K562 (cell line): ENCODE measurements around the gene DCXR. TPM values are rescaled to one million over a fixed set of nuclear protein-coding genes. Genes with fewer than 3 reads are reported as not detected.

Experiments used
- FOXK1 ChIP-seq: sonication (generic); formaldehyde crosslinking; IDR thresholded peaks from 2 replicates; pipeline ENCODE4 v1.8.0; 2022; ENCODE audit warnings: missing genetic modification reagents, mild to moderate bottlenecking, borderline replicate concordance
- FUS ChIP-seq: fragments of 200-400 bp; formaldehyde crosslinking; optimal IDR thresholded peaks from 2 replicates; pipeline ENCODE3; 2017; ENCODE audit warnings: low read depth, low read length
- HMG20A ChIP-seq: fragments of 450-650 bp; formaldehyde crosslinking; conservative IDR thresholded peaks from 2 replicates; pipeline ENCODE4 v1.4.0; 2020; ENCODE audit warnings: mild to moderate bottlenecking, mixed read lengths
- KDM1A ChIP-seq, 2 experiments: fragments of 450-650 bp; IDR thresholded peaks; 2 replicates each; pipeline ENCODE4 v1.6.1; 2016; ENCODE audit warnings: mild to moderate bottlenecking in 2 of 2
- NCOA6 ChIP-seq: fragments of 450-650 bp; IDR thresholded peaks from 2 replicates; pipeline ENCODE4 v1.6.1; 2017; ENCODE audit warnings: mild to moderate bottlenecking
- NCOR1 ChIP-seq: fragments of 450-650 bp; IDR thresholded peaks from 2 replicates; pipeline ENCODE4 v1.6.1; 2016; ENCODE audit warnings: mild to moderate bottlenecking, moderate library complexity
- PHF20 ChIP-seq: fragments of 450-650 bp; IDR thresholded peaks from 2 replicates; pipeline ENCODE4 v1.6.1; 2018; ENCODE audit not compliant: partially characterized antibody
- RCOR1 ChIP-seq, 2 experiments: IDR thresholded peaks; 2 replicates each; pipeline ENCODE4 v1.6.1; 2012; ENCODE audit warnings: low read depth in 2 of 2, low read length in 2 of 2, borderline replicate concordance in 1 of 2, improper control_type of control experiment in 1 of 2
- XRCC3 ChIP-seq: fragments of 450-650 bp; IDR thresholded peaks from 2 replicates; pipeline ENCODE4 v1.6.1; 2017; ENCODE audit warnings: mild to moderate bottlenecking, moderate library complexity
- ZBTB7A ChIP-seq: IDR thresholded peaks from 2 replicates; pipeline ENCODE4 v1.6.1; 2011; ENCODE audit warnings: low read depth, mild to moderate bottlenecking, low read length, moderate library complexity, borderline replicate concordance; ENCODE audit not compliant: control insufficient read depth
- ZNF507 ChIP-seq: conservative IDR thresholded peaks from 2 replicates; pipeline ENCODE4 v1.6.1; 2017; ENCODE audit warnings: missing genetic modification characterization, missing compliant biosample characterization
- polyA plus RNA-seq, 8 experiments: library from polyadenylated mRNA; depleted of rRNA in 4 of 8; stranded (reverse) in 5 of 8; unstranded in 3 of 8; fragments of >200 nt; fragmentation: Nextera tagmentation in 2 of 8; fragmentation: Illumina TruSeq in 1 of 8; extraction: Ambion mirVana in 2 of 8; extraction: Trizol in 1 of 8; gene quantifications; 2 replicates each; pipeline versions ENCODE4 v1.2.1 to v1.2.3, GENCODE V29; 2011 to 2014; ENCODE audit warnings: inconsistent platforms in 1 of 8, missing spikeins in 1 of 8
- total RNA-seq, 7 experiments: library from RNA; depleted of rRNA in 6 of 7; stranded (reverse); fragments of >200 nt in 6 of 7; fragmentation: Illumina TruSeq in 2 of 7; extraction: Trizol in 2 of 7; gene quantifications; 2 replicates each; pipeline versions ENCODE4 v1.2.1 to v1.2.3, GENCODE V29; 2011 to 2021; ENCODE audit warnings: low replicate concordance in 1 of 7
- TF ChIP-seq, protein P1 (sequence below), 2 experiments: fragments of 450-650 bp; IDR thresholded peaks; 2 replicates each; pipeline ENCODE4 v1.6.1; 2016; ENCODE audit warnings: mild to moderate bottlenecking in 2 of 2, borderline replicate concordance in 1 of 2, low read depth in 1 of 2, moderate library complexity in 1 of 2
- TF ChIP-seq, protein P2 (sequence below): sonication (generic); formaldehyde crosslinking; IDR thresholded peaks from 2 replicates; pipeline ENCODE4 v1.8.0; 2022; ENCODE audit warnings: missing genetic modification reagents, mild to moderate bottlenecking, borderline replicate concordance
- TF ChIP-seq, protein P3 (sequence below): fragments of 250-450 bp; sonication (Bioruptor Pico); IDR thresholded peaks from 2 replicates; pipeline ENCODE4 v1.4.0; 2020
- TF ChIP-seq, protein P4 (sequence below): sonication (generic); formaldehyde crosslinking; IDR thresholded peaks from 2 replicates; pipeline ENCODE4 v1.9.0; 2022; ENCODE audit warnings: mild to moderate bottlenecking, missing genetic modification reagents
- TF ChIP-seq, protein P5 (sequence below): sonication (generic); formaldehyde crosslinking; IDR thresholded peaks from 2 replicates; pipeline ENCODE4 v1.8.1; 2023; ENCODE audit warnings: mild to moderate bottlenecking, missing genetic modification reagents

DCXR gene
- total and polyA plus RNA-seq, 9 of the 15 experiments (the other 6 are each of a cell fraction or from before 2014, with no cell fraction given), result 21.3 to 274 (median 156) TPM

DNA sequence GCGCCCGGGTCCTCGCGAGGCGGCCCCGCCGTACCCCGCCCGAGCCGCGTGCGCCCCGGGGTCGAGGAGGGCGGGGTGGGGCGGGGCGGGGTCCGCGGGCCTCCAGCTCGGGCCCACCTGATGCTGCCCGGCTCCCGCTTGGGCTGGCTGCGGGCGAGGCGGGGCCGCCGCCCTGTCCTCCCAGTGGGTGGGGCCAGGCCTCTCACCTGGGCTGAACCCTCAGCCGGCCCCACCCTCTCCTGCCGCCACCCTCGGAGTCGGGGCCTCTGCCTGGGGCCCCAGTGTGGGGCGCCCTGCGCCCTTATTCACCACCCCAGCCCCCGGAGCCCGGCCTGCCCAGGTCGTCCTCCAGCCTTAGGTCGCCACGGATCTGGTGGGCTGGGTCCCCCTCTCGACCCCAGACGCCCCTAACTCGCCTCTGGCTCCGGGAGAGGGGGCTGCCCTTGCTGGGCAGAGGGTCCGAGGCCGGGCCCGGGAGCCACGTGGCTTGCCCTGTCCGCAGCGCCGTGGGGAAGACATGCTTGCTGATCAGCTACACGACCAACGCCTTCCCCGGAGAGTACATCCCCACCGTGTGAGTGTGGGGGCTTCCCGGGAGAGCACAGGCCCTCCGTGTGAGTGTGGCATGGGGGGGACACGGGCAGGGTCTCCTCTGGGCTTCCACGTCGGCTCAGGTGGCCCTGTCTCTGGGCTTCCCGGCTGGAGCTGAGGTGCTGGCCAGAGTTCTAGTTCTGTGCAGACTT, 5.4 kb downstream of the DCXR start (continued):
- TF ChIP-seq, protein P1, sequence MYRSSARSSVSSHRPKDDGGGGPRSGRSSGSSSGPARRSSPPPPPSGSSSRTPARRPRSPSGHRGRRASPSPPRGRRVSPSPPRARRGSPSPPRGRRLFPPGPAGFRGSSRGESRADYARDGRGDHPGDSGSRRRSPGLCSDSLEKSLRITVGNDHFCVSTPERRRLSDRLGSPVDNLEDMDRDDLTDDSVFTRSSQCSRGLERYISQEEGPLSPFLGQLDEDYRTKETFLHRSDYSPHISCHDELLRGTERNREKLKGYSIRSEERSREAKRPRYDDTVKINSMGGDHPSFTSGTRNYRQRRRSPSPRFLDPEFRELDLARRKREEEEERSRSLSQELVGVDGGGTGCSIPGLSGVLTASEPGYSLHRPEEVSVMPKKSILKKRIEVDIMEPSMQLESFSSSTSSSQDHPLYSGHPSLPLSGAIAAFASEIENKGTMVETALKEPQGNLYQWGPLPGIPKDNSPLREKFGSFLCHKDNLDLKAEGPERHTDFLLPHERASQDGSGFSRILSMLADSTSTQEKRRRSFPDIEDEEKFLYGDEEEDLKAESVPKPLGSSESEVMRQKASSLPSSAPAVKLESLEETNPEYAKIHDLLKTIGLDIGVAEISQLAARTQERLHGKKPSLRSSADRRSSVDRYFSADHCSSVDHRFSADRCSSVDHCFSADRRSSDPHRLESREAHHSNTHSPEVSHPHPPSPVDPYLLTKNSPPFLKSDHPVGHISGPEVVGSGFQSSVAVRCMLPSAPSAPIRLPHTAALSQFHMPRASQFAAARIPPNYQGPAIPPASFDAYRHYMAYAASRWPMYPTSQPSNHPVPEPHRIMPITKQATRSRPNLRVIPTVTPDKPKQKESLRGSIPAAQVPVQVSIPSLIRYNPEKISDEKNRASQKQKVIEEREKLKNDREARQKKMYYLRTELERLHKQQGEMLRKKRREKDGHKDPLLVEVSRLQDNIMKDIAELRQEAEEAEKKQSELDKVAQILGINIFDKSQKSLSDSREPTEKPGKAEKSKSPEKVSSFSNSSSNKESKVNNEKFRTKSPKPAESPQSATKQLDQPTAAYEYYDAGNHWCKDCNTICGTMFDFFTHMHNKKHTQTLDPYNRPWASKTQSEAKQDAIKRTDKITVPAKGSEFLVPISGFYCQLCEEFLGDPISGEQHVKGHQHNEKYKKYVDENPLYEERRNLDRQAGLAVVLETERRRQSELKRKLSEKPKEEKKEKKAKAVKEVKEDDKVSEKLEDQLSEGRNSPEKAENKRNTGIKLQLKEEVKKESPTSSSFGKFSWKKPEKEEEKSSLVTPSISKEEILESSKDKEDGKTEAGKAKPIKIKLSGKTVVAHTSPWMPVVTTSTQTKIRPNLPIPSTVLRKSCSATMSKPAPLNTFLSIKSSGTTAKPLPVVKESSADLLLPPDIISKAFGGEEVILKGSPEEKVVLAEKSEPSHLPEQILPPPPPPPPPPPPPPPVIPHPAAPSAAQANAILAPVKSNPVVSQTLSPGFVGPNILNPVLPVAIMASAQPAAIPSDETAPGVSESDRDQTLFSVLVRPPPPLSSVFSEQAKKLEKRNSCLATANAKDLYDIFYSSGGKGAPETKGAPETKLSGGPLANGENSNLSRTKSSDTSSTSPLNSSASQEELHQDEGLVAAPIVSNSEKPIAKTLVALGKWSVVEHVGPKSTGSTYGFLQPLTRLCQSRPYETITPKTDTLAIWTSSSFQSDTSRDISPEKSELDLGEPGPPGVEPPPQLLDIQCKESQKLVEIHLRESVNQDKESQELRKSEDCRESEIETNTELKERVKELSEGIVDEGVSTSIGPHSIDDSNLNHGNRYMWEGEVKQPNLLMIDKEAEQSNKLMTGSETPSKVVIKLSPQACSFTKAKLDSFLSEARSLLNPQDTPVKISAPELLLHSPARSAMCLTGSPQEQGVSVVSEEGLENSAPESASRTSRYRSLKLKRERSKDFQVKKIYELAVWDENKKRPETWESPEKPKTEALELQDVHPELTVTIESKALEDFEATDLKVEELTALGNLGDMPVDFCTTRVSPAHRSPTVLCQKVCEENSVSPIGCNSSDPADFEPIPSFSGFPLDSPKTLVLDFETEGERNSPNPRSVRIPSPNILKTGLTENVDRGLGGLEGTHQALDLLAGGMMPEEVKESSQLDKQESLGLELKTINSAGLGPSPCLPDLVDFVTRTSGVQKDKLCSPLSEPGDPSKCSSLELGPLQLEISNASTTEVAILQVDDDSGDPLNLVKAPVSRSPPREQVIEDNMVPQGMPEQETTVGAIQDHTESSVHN (IDR thresholded peaks at IDR 0.05; ENCODE audit: borderline replicate concordance in 1 of 2, low read depth in 1 of 2), result no peak
- no peak for TF ChIP-seq FUS
- TF ChIP-seq, protein P2, sequence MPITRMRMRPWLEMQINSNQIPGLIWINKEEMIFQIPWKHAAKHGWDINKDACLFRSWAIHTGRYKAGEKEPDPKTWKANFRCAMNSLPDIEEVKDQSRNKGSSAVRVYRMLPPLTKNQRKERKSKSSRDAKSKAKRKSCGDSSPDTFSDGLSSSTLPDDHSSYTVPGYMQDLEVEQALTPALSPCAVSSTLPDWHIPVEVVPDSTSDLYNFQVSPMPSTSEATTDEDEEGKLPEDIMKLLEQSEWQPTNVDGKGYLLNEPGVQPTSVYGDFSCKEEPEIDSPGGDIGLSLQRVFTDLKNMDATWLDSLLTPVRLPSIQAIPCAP, result no peak
- no peak for TF ChIP-seq XRCC3
- TF ChIP-seq PHF20, result peak; percentile 53
- no peak for TF ChIP-seq NCOR1
- TF ChIP-seq HMG20A (CRISPR knock-in tag), result no peak
- 0 out of 2 replicates have a peak, but pooled peaks have one; percentile 44 for TF ChIP-seq FOXK1 (CRISPR knock-in tag)
- peak; percentile 31; the same call in 1 of the 2 replicates for TF ChIP-seq ZBTB7A
- TF ChIP-seq, protein P3, sequence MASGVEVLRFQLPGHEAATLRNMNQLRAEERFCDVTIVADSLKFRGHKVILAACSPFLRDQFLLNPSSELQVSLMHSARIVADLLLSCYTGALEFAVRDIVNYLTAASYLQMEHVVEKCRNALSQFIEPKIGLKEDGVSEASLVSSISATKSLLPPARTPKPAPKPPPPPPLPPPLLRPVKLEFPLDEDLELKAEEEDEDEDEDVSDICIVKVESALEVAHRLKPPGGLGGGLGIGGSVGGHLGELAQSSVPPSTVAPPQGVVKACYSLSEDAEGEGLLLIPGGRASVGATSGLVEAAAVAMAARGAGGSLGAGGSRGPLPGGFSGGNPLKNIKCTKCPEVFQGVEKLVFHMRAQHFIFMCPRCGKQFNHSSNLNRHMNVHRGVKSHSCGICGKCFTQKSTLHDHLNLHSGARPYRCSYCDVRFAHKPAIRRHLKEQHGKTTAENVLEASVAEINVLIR (CRISPR knock-in tag), result no peak
- TF ChIP-seq, protein P4, sequence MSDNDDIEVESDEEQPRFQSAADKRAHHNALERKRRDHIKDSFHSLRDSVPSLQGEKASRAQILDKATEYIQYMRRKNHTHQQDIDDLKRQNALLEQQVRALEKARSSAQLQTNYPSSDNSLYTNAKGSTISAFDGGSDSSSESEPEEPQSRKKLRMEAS (CRISPR knock-in tag), result peak; percentile 89
- no peak for TF ChIP-seq RCOR1 (IDR thresholded peaks at IDR 0.05; ENCODE audit: borderline replicate concordance in 1 of 2, low read depth in 2 of 2, low read length in 2 of 2)
- TF ChIP-seq ZNF507 (tag), result no peak
- TF ChIP-seq NCOA6, result no peak
- TF ChIP-seq, protein P5, sequence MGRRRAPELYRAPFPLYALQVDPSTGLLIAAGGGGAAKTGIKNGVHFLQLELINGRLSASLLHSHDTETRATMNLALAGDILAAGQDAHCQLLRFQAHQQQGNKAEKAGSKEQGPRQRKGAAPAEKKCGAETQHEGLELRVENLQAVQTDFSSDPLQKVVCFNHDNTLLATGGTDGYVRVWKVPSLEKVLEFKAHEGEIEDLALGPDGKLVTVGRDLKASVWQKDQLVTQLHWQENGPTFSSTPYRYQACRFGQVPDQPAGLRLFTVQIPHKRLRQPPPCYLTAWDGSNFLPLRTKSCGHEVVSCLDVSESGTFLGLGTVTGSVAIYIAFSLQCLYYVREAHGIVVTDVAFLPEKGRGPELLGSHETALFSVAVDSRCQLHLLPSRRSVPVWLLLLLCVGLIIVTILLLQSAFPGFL, result no peak
- no peak for TF ChIP-seq KDM1A (IDR thresholded peaks at IDR 0.05)
